Parathyroid adenoma (tissue), 2 donors: ENCODE measurements around the gene CNTN4.

Experiments used
- H2AFZ ChIP-seq: fragments of 300-600 bp; sonication (generic); one replicate; pipeline ENCODE4 v1.7.0; 2017; ENCODE audit warnings: antibody characterized with exemption, mild to moderate bottlenecking
- H3K27ac ChIP-seq: fragments of 300-600 bp; sonication (generic); one replicate; pipeline ENCODE4 v1.7.0; 2017
- H3K27me3 ChIP-seq: fragments of 300-600 bp; sonication (generic); one replicate; pipeline ENCODE4 v1.7.0; 2017; ENCODE audit warnings: low read length; ENCODE audit not compliant: control insufficient read depth, insufficient read depth
- H3K36me3 ChIP-seq: fragments of 300-600 bp; sonication (generic); one replicate; pipeline ENCODE4 v1.7.0; 2017; ENCODE audit warnings: low read length; ENCODE audit not compliant: control insufficient read depth, insufficient read depth
- H3K4me1 ChIP-seq: fragments of 300-600 bp; sonication (generic); one replicate; pipeline ENCODE4 v1.7.0; 2017; ENCODE audit warnings: control low read depth
- H3K4me2 ChIP-seq: fragments of 300-600 bp; sonication (generic); one replicate; pipeline ENCODE4 v1.7.0; 2017; ENCODE audit warnings: low read length
- H3K4me3 ChIP-seq: fragments of 300-600 bp; sonication (generic); one replicate; pipeline ENCODE4 v1.7.0; 2017; ENCODE audit warnings: low read depth, low read length
- H3K79me2 ChIP-seq: fragments of 300-600 bp; sonication (generic); one replicate; pipeline ENCODE4 v1.7.0; 2017; ENCODE audit warnings: control low read depth
- H3K9ac ChIP-seq: fragments of 300-600 bp; sonication (generic); one replicate; pipeline ENCODE4 v1.7.0; 2017; ENCODE audit warnings: mild to moderate bottlenecking
- H3K9me3 ChIP-seq: fragments of 300-600 bp; sonication (generic); one replicate; pipeline ENCODE4 v1.7.0; 2017; ENCODE audit warnings: low read length; ENCODE audit not compliant: control insufficient read depth
- TF ChIP-seq, protein P1 (sequence below): fragments of 300-600 bp; sonication (generic); IDR thresholded peaks from one replicate; pipeline ENCODE4 v1.7.0; 2017; ENCODE audit warnings: antibody characterized with exemption, mild to moderate bottlenecking
- donor health status: primary hyperparathyroidism.

CNTN4 gene

DNA sequence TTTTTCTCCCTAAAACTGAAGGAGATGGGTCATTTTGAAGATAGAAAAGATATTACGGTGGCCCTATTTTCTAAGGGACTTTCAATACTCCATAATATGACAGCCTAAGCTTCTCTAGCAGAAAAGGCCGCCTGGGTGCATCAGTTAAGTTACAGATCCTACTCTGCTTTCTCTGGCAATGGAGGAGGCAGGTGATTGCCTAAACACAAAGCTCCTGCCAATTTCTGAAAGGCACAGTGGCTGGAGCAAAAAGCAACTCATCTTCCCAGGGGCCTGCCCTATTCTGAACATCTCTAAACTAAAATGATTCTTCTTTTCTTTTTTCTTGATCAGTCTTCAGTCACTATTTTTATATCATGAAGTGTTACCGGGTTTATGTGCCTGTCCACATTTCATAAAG lies 276.7 kb downstream of the CNTN4 start:
- no peaks in the 10 kb centered on the region for H3K36me3 ChIP-seq
- H3K27ac ChIP-seq = no peak overlapping the region
- no peaks in the 10 kb centered on the region for H3K79me2 ChIP-seq
- no peak overlapping the region for H2AFZ ChIP-seq
- no peaks in the 10 kb centered on the region for H3K27me3 ChIP-seq
- H3K4me3 ChIP-seq = no peak overlapping the region
- TF ChIP-seq, protein P1, sequence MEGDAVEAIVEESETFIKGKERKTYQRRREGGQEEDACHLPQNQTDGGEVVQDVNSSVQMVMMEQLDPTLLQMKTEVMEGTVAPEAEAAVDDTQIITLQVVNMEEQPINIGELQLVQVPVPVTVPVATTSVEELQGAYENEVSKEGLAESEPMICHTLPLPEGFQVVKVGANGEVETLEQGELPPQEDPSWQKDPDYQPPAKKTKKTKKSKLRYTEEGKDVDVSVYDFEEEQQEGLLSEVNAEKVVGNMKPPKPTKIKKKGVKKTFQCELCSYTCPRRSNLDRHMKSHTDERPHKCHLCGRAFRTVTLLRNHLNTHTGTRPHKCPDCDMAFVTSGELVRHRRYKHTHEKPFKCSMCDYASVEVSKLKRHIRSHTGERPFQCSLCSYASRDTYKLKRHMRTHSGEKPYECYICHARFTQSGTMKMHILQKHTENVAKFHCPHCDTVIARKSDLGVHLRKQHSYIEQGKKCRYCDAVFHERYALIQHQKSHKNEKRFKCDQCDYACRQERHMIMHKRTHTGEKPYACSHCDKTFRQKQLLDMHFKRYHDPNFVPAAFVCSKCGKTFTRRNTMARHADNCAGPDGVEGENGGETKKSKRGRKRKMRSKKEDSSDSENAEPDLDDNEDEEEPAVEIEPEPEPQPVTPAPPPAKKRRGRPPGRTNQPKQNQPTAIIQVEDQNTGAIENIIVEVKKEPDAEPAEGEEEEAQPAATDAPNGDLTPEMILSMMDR = no peak
- H3K4me1 ChIP-seq = no peaks in the 10 kb centered on the region
- H3K4me2 ChIP-seq = no peak overlapping the region
- no peaks in the 10 kb centered on the region for H3K9me3 ChIP-seq
- H3K9ac ChIP-seq = no peak overlapping the region

GRCh38 chr3:2377281-2377680 lies 278.6 kb downstream of the CNTN4 start:
- Histone ChIP-seq H3K4me3 (no peak overlapping the region), H2AFZ (no peak overlapping the region), H3K4me2 (no peak overlapping the region), H3K4me1 (no peaks in the 10 kb centered on the region), H3K27me3 (no peaks in the 10 kb centered on the region), H3K9me3 (no peaks in the 10 kb centered on the region), H3K27ac (no peak overlapping the region), H3K79me2 (no peaks in the 10 kb centered on the region), H3K9ac (no peak overlapping the region), H3K36me3 (no peaks in the 10 kb centered on the region)
- TF ChIP-seq, protein P1 = no peak

DNA sequence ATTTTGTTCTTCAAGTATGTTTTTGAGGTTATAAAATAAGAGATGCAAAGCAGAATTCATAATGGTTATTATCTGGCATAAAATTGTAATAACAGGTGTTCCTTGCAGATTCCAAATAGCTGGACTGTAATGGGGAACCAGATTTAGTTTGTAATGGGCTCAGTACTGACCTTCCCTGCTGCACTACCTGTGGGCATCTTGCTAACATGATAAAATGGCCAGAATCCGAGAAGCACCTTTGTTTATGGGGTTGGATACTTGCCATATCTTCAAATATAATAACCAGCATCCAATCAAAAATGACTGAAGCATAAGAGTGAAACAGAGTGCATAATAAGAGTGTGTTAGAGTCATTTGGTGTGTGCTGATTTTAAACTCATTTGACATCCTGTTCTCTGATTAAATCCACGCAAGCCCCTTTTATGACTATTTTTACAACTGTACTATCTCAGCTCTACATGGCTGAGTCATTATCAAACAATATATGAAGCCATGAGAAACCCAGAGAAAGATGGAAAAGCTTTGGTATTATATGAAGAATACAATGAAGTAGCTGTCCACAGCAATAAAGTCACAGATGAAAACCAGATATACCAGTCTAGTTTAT lies 292.4 kb downstream of the CNTN4 start:
- no peaks in the 10 kb centered on the region for H3K36me3 ChIP-seq
- H3K4me2 ChIP-seq = no peak overlapping the region
- H3K4me3 ChIP-seq = no peak overlapping the region
- H3K9ac ChIP-seq = no peak overlapping the region
- H3K27me3 ChIP-seq = no peaks in the 10 kb centered on the region
- TF ChIP-seq, protein P1 = no peak
- no peak overlapping the region for H3K27ac ChIP-seq
- H3K9me3 ChIP-seq = no peaks in the 10 kb centered on the region
- no peaks in the 10 kb centered on the region for H3K4me1 ChIP-seq
- no peak overlapping the region for H2AFZ ChIP-seq
- no peaks in the 10 kb centered on the region for H3K79me2 ChIP-seq

DNA sequence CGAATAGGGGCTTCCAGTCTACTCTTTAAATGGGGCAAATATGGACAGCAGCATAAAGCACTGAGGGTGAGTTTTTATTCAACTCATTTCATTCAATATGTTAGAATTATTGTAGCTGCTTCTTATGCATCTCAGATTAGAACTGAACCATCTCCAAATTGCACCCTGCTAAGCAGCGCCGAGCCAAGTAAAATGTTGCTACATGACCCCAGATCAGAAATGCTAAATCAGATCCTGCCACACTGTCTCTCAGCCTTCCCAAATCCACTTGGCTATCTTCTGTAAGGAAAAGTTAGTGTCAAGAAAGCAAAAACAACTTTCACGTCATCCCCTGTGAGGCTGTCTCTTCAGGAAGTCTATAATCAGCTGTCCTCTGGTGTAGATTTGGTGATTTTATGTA lies 293.2 kb downstream of the CNTN4 start:
- no peaks in the 10 kb centered on the region for H3K27me3 ChIP-seq
- H3K4me1 ChIP-seq = no peaks in the 10 kb centered on the region
- TF ChIP-seq, protein P1 = no peak
- H3K79me2 ChIP-seq = no peaks in the 10 kb centered on the region
- H3K9me3 ChIP-seq = no peaks in the 10 kb centered on the region
- H3K4me2 ChIP-seq = no peak overlapping the region
- no peak overlapping the region for H3K9ac ChIP-seq
- no peak overlapping the region for H3K4me3 ChIP-seq
- H3K27ac ChIP-seq = no peak overlapping the region
- H2AFZ ChIP-seq = no peak overlapping the region
- H3K36me3 ChIP-seq = no peaks in the 10 kb centered on the region

GRCh38 chr3:2392981-2393380 lies 294.3 kb downstream of the CNTN4 start:
- Histone ChIP-seq H3K9ac (no peak overlapping the region), H3K9me3 (no peaks in the 10 kb centered on the region), H3K27ac (no peak overlapping the region), H3K4me1 (no peaks in the 10 kb centered on the region), H2AFZ (no peak overlapping the region), H3K27me3 (no peaks in the 10 kb centered on the region), H3K79me2 (no peaks in the 10 kb centered on the region), H3K4me3 (no peak overlapping the region), H3K4me2 (no peak overlapping the region), H3K36me3 (no peaks in the 10 kb centered on the region)
- TF ChIP-seq, protein P1 = no peak
